Peyer's patch (tissue), 4 donors: Measurements from ENCODE around the gene B9D1.

Experiments used
- CTCF ChIP-seq, 6 experiments: fragments of 450-650 bp in 4 of 6; fragments of 200-600 bp in 2 of 6; sonication (generic) in 1 of 6; IDR thresholded peaks; one replicate each; pipeline ENCODE4 v1.5.1; 2017 to 2019; ENCODE audit warnings: antibody characterized with exemption in 6 of 6, mild to moderate bottlenecking in 3 of 6, moderate library complexity in 1 of 6
- POLR2A ChIP-seq, 2 donors: fragments of 450-650 bp; IDR thresholded peaks; one replicate each; pipeline ENCODE4 v1.5.1; 2017; ENCODE audit warnings: antibody characterized with exemption in 2 of 2, mild to moderate bottlenecking in 2 of 2, moderate library complexity in 2 of 2

GRCh38 chr17:19411631-19412030, 49.1 kb upstream of the B9D1 start:
- TF ChIP-seq CTCF (IDR thresholded peaks at IDR 0.05) (no peak), POLR2A (IDR thresholded peaks at IDR 0.05) (no peak)
